HepG2 (cell line): ENCODE measurements around the gene PRSS8. TPM values are rescaled to one million over a fixed set of nuclear protein-coding genes. Genes with fewer than 3 reads are reported as not detected.

Experiments
- ARNTL ChIP-seq: sonication (generic); formaldehyde crosslinking; IDR thresholded peaks from 2 replicates; pipeline ENCODE4 v1.4.0; 2020; ENCODE audit warnings: mild to moderate bottlenecking, missing genetic modification reagents
- CBFB ChIP-seq: sonication (generic); formaldehyde crosslinking; IDR thresholded peaks from 2 replicates; pipeline ENCODE4 v1.4.0; 2020; ENCODE audit warnings: missing genetic modification reagents
- CERS6 ChIP-seq: sonication (generic); formaldehyde crosslinking; IDR thresholded peaks from 2 replicates; pipeline ENCODE4 v1.5.0; 2020; ENCODE audit warnings: missing genetic modification reagents
- FOXA3 ChIP-seq: IDR thresholded peaks from 2 replicates; pipeline ENCODE4 v1.6.1; 2016; ENCODE audit warnings: missing genetic modification reagents, missing compliant biosample characterization
- HINFP ChIP-seq: sonication (generic); formaldehyde crosslinking; IDR thresholded peaks from 2 replicates; pipeline ENCODE4 v1.4.0; 2020; ENCODE audit warnings: low read depth, mild to moderate bottlenecking, missing genetic modification reagents
- MTA3 ChIP-seq: sonication (generic); formaldehyde crosslinking; IDR thresholded peaks from 2 replicates; pipeline ENCODE4 v1.4.0; 2020; ENCODE audit warnings: missing genetic modification reagents
- NFE2L2 ChIP-seq: fragments of 150-350 bp; IDR thresholded peaks from 2 replicates; pipeline ENCODE4 v1.6.1; 2014; ENCODE audit warnings: low read length
- THYN1 ChIP-seq: sonication (generic); formaldehyde crosslinking; IDR thresholded peaks from 2 replicates; pipeline ENCODE4 v1.8.1; 2023; ENCODE audit warnings: low read depth, mild to moderate bottlenecking, moderate library complexity, missing genetic modification reagents, borderline replicate concordance
- TRIM22 ChIP-seq: fragments of 450-650 bp; IDR thresholded peaks from 2 replicates; pipeline ENCODE4 v1.6.1; 2017
- U2AF1 ChIP-seq: fragments of 200-400 bp; formaldehyde crosslinking; optimal IDR thresholded peaks from 2 replicates; pipeline ENCODE3; 2017; ENCODE audit warnings: mild to moderate bottlenecking, low read depth, low read length
- ZBTB40 ChIP-seq, 2 experiments: fragments of 450-650 bp in 1 of 2; sonication (generic) in 1 of 2; formaldehyde crosslinking in 1 of 2; IDR thresholded peaks; 2 replicates each; pipeline versions ENCODE4 v1.6.1 to v1.8.0; 2016 to 2022; ENCODE audit warnings: antibody characterized with exemption in 1 of 2, mild to moderate bottlenecking in 1 of 2, missing genetic modification reagents in 1 of 2
- ZNF18 ChIP-seq: sonication (generic); formaldehyde crosslinking; IDR thresholded peaks from 2 replicates; pipeline ENCODE4 v1.8.0; 2022; ENCODE audit warnings: mild to moderate bottlenecking, missing genetic modification reagents; ENCODE audit not compliant: insufficient replicate concordance
- ZNF264 ChIP-seq: sonication (generic); formaldehyde crosslinking; IDR thresholded peaks from 2 replicates; pipeline ENCODE4 v1.4.0; 2020; ENCODE audit warnings: missing genetic modification reagents
- polyA plus RNA-seq, 8 experiments: library from polyadenylated mRNA; depleted of rRNA in 3 of 8; stranded (reverse) in 7 of 8; unstranded in 1 of 8; fragments of >200 nt; fragmentation: Illumina TruSeq in 4 of 8; extraction: Trizol in 4 of 8; gene quantifications; 2 replicates each; pipeline versions ENCODE4 v1.2.1 to v1.2.3, GENCODE V29; 2011 to 2016; ENCODE audit warnings: low read depth in 4 of 8, missing spikeins in 1 of 8, mixed read lengths in 1 of 8; ENCODE audit not compliant: insufficient read depth in 1 of 8
- total RNA-seq, 5 experiments: library from RNA; depleted of rRNA; stranded (reverse); fragments of >200 nt; fragmentation: Illumina TruSeq; extraction: Trizol; gene quantifications; 2 replicates each; pipeline ENCODE4 v1.2.3, GENCODE V29; 2016; ENCODE audit warnings: low read depth in 1 of 5

The PRSS8 gene
- total and polyA plus RNA-seq, 2 of the 13 experiments (the other 11 are each of a cell fraction or from before 2014, with no cell fraction given), result 2.6 to 7.2 TPM

GRCh38 chr16:31105677-31106213 lies 29.8 kb downstream of the PRSS8 start (continued):
- TF ChIP-seq TRIM22 (no peak), ZNF18 (peak; percentile 94), U2AF1 (peak; percentile 39), THYN1 (CRISPR knock-in tag) (peak; percentile 80; the same call in 1 of the 2 replicates), ARNTL (CRISPR knock-in tag) (peak; percentile 98), NFE2L2 (no peak), MTA3 (CRISPR knock-in tag) (no peak), ZNF264 (CRISPR knock-in tag) (peak; percentile 82; the same call in 1 of the 2 replicates), FOXA3 (CRISPR knock-in tag) (peak; percentile 88), CERS6 (CRISPR knock-in tag) (peak; percentile 92; the same call in 1 of the 2 replicates), ZBTB40 (IDR thresholded peaks at IDR 0.05) (no peak), ZBTB40 (CRISPR knock-in tag; IDR thresholded peaks at IDR 0.05) (peak; percentile 95), HINFP (CRISPR knock-in tag) (peak; percentile 95), CBFB (CRISPR knock-in tag) (peak; percentile 96)
